Cardiac fibroblast (primary cell): ENCODE data around the gene VAMP8.
A peak's percentile ranks its signal among the peaks of the same experiment; 100 is the strongest.
"Not testable (repeated sequence)": the region's sequence is repeated elsewhere in the genome, so short reads cannot be mapped to it uniquely, and the experiment has no call there.

Experiments used
- DNase-seq, 2 donors: peaks; one replicate each; pipeline versions ENCODE4 v3.0.0 to v3.0.0-alpha.2; 2010; ENCODE audit warnings: low read depth in 2 of 2
- H3K4me3 ChIP-seq, 2 donors: replicated peaks in 1 of 2; 1 replicate in 1 of 2; 2 replicates in 1 of 2; pipeline ENCODE4 v1.5.1; 2011; ENCODE audit warnings: low read depth in 2 of 2, low read length in 2 of 2, mild to moderate bottlenecking in 2 of 2, moderate library complexity in 1 of 2
- CTCF ChIP-seq: IDR thresholded peaks from one replicate; pipeline ENCODE4 v1.5.1; 2011; ENCODE audit warnings: low read depth, mild to moderate bottlenecking, low read length, inconsistent platforms

VAMP8 gene

GRCh38 chr2:85588236-85588635 is 10.8 kb downstream of the VAMP8 start:
- DNase-seq = no peak
- TF ChIP-seq CTCF = no peak
- no peak overlapping the region for H3K4me3 ChIP-seq

GRCh38 chr2:85588645-85589044 is 11.3 kb downstream of the VAMP8 start:
- TF ChIP-seq CTCF = no peak
- no peak overlapping the region for H3K4me3 ChIP-seq
- DNase-seq = no peak

- TF ChIP-seq CTCF = no peak
- no peak overlapping the region for H3K4me3 ChIP-seq
- DNase-seq = no peak
These were observed 11.8 kb downstream of the VAMP8 start for GRCh38 chr2:85589181-85589580.

- DNase-seq = peak; percentile 95 to 98
- H3K4me3 ChIP-seq = no peak overlapping the region
- no peak for TF ChIP-seq CTCF
These were observed 12.8 kb downstream of the VAMP8 start for GRCh38 chr2:85589982-85590791.

GRCh38 chr2:85590950-85591349 is 13.6 kb downstream of the VAMP8 start:
- DNase-seq = no peak
- no peak overlapping the region for H3K4me3 ChIP-seq

GRCh38 chr2:85591563-85591962 is 14.2 kb downstream of the VAMP8 start:
- H3K4me3 ChIP-seq = no peak overlapping the region
- DNase-seq = no peak
- TF ChIP-seq CTCF = no peak

More at GRCh38 chr2:85590950-85591349, 13.6 kb downstream of the VAMP8 start:
- no peak for TF ChIP-seq CTCF

GRCh38 chr2:85592299-85592698 is 14.9 kb downstream of the VAMP8 start:
- not testable (repeated sequence) for H3K4me3 ChIP-seq

More at GRCh38 chr2:85592299-85592698, 14.9 kb downstream of the VAMP8 start:
- DNase-seq = not testable (repeated sequence)
